Measurements from ENCODE around the gene DIO1. TPM values are rescaled to one million over a fixed set of nuclear protein-coding genes. Genes with fewer than 3 reads are reported as not detected.
"Not testable (repeated sequence)": the region's sequence is repeated elsewhere in the genome, so short reads cannot be mapped to it uniquely, and the experiment has no call there.

The DIO1 gene
- not detected in 2 replicates for polyA plus RNA-seq (2014; cell fraction: cytosol; rRNA removed)
- polyA plus RNA-seq (2014; cell fraction: nucleus; rRNA removed), result not detected in 2 replicates

DNA sequence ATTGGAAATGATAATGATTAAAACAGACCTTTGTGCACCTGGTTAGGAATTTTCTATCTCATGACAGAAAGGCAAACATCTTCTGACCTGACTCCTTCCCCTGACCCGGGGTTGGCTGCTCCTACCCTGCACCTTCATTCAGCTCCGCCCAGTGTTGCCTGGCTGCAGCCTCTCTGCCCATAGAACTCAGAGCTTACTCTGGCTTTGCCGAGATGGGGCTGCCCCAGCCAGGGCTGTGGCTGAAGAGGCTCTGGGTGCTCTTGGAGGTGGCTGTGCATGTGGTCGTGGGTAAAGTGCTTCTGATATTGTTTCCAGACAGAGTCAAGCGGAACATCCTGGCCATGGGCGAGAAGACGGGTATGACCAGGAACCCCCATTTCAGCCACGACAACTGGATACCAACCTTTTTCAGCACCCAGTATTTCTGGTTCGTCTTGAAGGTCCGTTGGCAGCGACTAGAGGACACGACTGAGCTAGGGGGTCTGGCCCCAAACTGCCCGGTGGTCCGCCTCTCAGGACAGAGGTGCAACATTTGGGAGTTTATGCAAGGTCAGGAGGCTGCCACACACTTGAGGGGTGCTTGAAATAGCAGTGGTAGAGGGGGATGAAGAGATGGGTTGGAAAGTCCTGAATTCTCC is at the start of gene DIO1:
Gene DIO1 (plus strand): TSS at position 189 of the 638 bp plus-strand sequence. CDS start 24 bp downstream, at position 213.
- no peak for DNase-seq (ENCODE audit: low spot score)

DNA sequence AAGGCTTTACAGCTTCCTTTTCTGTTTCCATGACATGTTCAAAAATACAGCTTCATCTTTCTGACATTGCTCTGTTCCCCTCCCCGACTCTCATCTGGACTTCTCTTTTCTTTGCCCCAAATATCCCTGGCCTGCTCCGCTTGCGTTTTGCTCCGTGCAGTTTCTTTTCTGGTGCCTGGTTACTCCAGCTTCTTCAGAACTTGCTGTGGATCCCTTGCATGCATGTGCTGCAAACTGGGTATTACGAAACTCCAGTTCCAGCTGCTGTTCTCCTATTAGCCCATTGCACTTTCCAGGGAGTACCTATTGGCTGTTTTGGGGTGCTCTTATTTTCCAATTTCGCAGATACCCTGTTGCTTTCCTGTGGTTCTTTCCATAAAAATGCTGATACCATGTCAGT is 46.0 kb upstream of the DIO1 start:
- no peak for DNase-seq (ENCODE audit: low spot score)

- no peak for DNase-seq (ENCODE audit: low spot score)
Observed at GRCh38 chr1:53850082-53850673, 43.8 kb upstream of the DIO1 start.

DNA sequence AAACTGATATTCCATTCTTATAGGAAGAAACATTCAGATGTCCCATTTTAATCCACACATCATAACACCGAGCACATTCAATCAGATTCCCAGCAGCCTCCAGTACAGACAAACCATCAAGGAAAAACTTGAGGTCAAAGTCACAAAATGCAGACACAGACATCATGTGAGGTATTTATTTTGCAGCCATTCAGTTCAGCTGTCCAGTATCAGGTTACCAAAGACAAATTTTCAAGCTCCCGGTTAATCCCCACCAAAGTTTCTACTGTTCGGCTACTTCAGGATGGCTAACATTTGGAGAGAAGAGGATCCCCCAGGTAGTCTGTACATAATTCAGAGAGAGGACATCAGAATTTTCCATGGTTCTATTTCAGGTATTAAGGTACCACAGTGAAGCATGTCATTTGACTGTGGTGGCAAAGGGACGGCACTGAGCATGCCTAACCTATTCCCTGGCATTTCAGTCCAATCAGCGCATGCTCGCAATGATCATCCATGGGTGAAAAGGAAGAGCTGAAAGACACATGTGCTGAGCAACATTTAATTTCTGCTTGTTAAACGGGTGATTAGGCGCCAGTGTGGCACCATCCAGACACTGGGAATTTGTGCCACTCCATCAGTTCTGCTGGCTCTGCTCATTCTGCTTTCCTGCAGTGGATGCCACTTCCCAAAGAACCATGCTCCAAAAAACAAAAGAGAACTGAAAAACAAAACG is 42.3 kb upstream of the DIO1 start:
- no peak for DNase-seq (ENCODE audit: low spot score)

DNA sequence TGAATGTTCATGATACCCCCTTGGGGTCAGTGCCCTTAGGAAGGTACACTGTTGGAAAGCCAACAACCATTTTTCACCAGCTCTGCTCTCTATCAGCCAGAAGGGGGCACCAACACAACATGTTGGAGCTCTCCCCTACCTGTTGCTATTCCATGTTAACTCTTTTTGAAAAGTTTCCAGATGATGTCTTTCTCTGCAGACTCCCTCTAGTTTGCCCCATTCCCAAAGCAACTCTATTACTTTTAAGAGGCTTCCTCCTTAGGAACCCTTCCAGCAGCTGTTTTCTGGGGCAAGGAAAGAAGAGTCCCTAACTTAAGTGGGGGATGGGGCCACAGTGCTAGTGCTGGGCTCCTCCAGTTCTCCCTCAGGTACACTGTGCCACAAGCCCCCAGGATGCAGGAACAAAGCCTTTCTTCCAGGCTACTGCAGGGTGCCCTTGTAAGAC is 33.0 kb upstream of the DIO1 start:
- peak; percentile 40 for DNase-seq (ENCODE audit: low spot score)

DNA sequence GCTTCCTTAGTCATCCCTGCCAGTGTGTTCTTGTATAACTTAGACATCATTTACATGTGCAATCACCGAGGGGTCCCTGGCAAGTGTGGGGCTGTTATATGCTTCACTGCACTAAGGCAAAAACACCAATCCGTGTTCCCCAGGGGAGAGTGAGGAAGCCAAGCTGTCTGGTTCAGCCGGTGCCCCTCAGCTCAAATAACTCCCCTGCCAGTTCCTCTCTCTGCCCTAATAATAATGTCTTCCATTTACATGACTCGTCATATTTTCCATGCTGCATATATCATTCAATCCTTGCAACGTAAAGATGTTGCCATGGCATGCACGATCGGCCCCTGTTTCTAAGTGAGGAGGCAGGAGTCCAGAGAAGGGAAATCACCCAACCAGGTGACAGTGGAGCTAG is 31.5 kb upstream of the DIO1 start:
- no peak for DNase-seq (ENCODE audit: low spot score)

DNA sequence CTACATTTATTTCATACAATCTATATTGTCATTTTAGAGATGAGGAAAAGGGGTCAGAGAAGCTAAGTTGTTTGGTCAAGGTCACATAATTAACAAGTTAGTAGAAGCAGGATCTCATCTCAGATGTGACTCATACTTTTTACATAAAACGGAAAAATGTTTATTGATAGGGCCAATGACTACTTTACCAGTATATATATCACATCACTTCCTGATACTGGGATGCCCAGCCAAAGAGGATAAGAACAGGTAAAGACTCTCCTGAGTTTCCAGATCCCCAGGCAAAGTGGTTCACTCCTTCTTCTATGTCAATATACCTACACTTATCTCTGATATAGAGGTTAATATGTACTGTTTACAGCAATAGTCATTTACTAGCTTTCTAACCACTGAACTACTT is 25.4 kb upstream of the DIO1 start:
- no peak for DNase-seq (ENCODE audit: low spot score)

DNA sequence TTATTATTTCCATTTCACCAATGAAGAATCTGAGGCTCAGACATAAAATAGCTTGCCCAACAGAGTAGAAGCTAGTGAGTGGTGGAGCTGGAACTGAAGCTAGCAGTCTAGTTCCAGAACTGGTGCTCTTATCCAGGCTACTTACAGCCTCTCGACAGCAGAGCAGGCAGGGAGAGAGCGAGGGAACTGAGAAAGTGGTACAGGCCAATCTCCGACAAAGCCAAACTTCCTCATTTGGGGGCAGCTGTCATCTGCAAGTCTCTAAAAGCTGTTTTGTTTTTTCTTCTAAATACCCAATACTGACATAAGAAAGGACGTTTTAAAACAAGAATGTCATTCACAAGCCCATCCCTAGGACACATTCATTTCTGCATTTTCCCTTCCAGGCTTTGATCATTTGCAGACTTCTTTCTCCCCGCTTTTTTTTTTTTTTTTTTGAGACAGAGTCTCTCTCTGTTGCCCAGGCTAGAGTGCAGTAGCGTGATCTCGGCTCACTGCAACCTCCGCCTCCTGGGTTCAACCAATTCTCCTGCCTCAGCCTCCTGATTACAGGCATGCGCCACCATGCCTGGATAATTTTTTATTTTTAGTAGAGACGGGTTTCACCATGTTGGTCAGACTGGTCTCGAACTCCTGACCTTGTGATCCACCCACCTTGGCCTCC is 24.4 kb upstream of the DIO1 start:
- DNase-seq (ENCODE audit: low spot score), result no peak

DNA sequence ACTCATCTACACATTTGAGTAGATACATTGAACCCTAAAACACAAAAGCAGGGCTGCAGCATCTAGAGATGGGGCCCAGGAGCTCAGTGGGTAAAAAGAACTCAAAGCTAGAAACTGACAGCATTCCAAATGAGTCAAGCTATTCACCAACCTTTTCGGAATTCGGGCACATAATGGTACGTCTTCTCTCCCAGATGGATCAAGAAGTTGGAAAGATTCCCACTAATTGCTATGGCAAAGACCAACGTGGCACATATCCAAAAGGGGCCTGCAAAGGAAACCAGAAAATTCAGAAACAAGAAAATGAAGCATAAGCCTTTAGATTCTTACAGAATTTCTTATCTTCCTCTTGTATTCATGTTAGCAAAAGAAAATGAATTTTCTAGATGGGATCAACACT is 22.8 kb upstream of the DIO1 start:
- no peak for DNase-seq (ENCODE audit: low spot score)

GRCh38 chr1:53871773-53872484 is 22.1 kb upstream of the DIO1 start:
- DNase-seq (ENCODE audit: low spot score), result no peak

DNA sequence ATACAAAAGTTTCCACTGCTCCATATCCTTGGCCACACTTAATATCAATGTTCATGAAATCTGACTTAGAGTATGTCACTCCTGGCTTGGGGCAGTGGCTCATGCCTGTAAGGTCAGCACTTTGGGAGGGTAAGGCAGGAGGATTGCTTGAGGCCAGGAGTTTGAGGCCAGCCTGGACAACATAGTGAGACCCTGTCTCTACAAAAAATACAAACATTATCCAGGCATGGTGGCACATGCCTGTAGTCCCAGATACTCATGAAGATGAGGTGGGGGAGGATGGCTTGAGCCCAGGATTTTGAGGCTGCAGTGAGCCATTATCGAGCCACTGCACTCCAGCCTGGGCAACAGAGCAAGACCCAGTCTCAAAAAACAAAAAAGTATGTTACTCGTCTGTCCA is 18.8 kb upstream of the DIO1 start:
- DNase-seq (ENCODE audit: low spot score), result not testable (repeated sequence)

- peak; percentile 26 for DNase-seq (ENCODE audit: low spot score)
Observed at GRCh38 chr1:53878492-53879105, 15.4 kb upstream of the DIO1 start.

DNA sequence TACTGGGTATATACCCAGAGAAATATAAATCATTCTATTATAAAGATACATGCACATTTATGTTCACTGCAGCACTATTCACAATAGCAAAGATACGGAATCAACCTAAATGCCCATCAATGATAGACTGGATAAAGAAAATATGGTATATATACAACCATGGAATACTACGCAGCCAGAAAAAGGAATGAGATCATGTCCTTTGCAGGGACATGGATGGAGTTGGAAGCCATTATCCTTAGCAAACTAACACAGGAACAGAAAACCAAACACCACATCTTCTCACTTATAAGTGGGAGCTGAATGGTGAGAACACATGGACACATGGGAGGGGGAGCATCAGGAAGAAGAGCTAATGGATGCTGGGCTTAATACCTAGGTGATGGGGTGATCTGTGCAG is 12.1 kb upstream of the DIO1 start:
- DNase-seq (ENCODE audit: low spot score), result not testable (repeated sequence)

DNA sequence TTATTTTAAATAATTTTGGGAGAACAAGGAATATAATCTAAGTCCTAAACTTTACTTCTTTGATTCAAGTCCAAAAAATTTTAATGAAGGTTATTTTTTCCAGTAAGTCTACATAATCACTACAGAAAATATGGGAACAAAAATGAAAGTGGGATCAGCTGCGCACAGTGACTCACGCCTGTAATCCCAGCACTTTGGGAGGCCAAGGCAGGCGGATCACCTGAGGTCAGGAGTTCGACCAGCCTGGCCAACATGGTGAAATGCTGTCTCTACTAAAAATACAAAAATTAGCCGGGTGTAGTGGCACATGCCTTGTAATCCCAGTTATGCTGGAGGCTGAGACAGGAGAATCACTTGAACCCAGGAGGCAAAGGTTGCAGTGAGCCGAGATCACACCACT is 10.4 kb upstream of the DIO1 start:
- not testable (repeated sequence) for DNase-seq (ENCODE audit: low spot score)

DNA sequence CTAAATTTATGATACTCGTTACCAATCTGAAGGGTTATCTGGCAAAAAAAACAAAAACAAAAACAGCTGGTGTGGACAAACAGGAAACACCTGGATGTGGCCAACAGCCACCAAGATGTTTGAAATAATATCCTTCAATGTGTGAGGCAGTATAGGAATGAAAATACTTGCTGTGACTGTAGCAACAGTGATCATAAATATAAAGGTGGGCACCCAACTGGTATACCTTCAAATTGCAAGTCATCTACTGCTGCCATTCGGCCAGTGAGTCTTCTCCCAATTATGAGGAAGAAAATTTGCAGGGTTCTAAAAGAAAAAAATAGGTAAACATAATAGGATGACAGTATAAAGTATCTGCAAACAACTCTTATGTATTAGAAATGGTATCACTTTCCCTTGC is 5.3 kb upstream of the DIO1 start:
- DNase-seq (ENCODE audit: low spot score), result no peak

- DNase-seq (ENCODE audit: low spot score), result peak; percentile 81
Observed at GRCh38 chr1:53889304-53890298, 4.4 kb upstream of the DIO1 start, which contains the start of gene YIPF1. Gene YIPF1 (minus strand): TSS chr1:53889797. CDS start chr1:53888937, 860 bp downstream.

DNA sequence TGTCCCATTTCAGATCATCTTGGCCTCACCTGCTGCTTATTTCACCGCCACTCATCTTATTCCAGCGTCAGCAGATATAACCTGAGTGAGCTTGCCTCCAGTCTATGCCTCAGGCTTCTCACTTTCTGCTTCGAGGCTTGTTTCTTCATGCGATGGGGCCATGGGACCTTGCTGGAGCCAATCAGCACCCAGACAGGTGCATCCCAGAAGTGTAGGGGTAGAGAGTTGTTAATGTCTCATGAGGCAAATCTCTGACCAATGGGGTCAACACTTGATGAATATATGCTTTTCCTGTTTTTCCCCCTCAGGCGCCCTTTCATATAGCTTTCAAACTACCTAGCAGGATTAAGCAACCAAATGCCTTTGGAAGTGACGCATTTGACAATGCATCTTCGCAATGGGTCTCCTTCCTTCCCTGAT is 3.5 kb upstream of the DIO1 start:
- no peak for DNase-seq (ENCODE audit: low spot score)

- no peak for DNase-seq (ENCODE audit: low spot score)
Observed at GRCh38 chr1:53891018-53891417, 3.0 kb upstream of the DIO1 start.

DNA sequence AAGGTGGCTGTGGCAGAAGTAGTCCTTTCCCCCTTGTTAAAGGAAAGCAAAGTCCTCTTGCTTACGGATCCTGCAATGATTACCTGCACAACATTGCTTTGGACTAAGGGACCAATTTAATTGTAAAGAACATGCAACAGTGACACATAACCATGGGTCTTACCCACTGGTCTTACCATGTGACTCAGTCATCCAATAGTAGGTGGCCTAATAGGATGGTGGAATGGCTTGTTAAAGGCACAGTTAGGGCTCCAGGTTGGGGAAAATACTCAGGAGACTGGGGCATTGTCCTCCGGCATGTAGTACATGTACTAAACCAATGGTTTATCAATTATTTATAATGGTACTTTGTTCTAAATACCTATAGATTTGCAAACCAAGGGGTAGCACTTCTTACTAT is 2.3 kb upstream of the DIO1 start:
- no peak for DNase-seq (ENCODE audit: low spot score)

DNA sequence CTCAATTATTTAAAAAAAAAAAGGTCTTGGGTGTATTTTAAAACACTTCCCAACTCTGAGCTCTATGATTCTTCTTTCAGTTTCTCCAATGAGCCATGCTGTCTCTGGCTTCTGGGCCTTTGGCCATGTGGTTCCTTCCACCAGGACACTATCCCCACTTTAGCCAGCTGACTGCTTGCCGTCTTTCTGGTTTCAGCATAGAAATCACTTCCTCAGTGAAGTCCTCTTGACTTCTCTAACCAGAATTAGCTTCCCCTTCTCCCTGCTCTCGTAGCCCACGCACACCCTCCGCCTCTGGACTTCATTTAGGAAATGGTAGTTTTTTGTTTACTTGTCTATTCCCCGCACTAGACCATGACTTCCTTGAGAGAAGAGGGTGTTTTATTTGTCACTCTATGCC is 1.1 kb upstream of the DIO1 start:
- DNase-seq (ENCODE audit: low spot score), result no peak

All from SK-N-DZ (cell line).